HG03159 (cell line): ENCODE data around the gene PRR36.
"Not testable (repeated sequence)": the region's sequence is repeated elsewhere in the genome, so short reads cannot be mapped to it uniquely, and the experiment has no call there.

ENCODE experiments used
- ATAC-seq: cut with Tn5 transposase; IDR thresholded peaks from one replicate; pipeline ENCODE4 v1.9.1; 2021; ENCODE audit warnings: mild to moderate bottlenecking, moderate library complexity; ENCODE audit not compliant: unreplicated experiment

PRR36 gene

GRCh38 chr19:7899751-7900378 lies 25.7 kb upstream of the PRR36 start:
- ATAC-seq: no peak

GRCh38 chr19:7898967-7899366 lies 24.8 kb upstream of the PRR36 start:
- ATAC-seq: no peak

GRCh38 chr19:7897292-7897691 lies 23.1 kb upstream of the PRR36 start:
- ATAC-seq: no peak

GRCh38 chr19:7895565-7895964 lies 21.4 kb upstream of the PRR36 start:
- no peak for ATAC-seq

- ATAC-seq: no peak
These were observed 20.6 kb upstream of the PRR36 start for GRCh38 chr19:7894612-7895309.

GRCh38 chr19:7893362-7894101 lies 19.3 kb upstream of the PRR36 start:
- not testable (repeated sequence) for ATAC-seq

GRCh38 chr19:7888826-7889217 lies 14.6 kb upstream of the PRR36 start:
- no peak for ATAC-seq

- no peak for ATAC-seq
These were observed 14.1 kb upstream of the PRR36 start, which contains the start of gene LRRC8E for GRCh38 chr19:7888145-7888825. TSS of gene LRRC8E (plus strand) at chr19:7888510. CDS start at chr19:7895604, 7,094 bp downstream.

- no peak for ATAC-seq
These were observed 13.4 kb upstream of the PRR36 start for GRCh38 chr19:7887408-7888144.

GRCh38 chr19:7885818-7886217 lies 11.6 kb upstream of the PRR36 start:
- no peak for ATAC-seq

- no peak for ATAC-seq
These were observed 9.8 kb upstream of the PRR36 start for GRCh38 chr19:7883796-7884570.

GRCh38 chr19:7883105-7883504 lies 8.9 kb upstream of the PRR36 start:
- ATAC-seq: no peak

- ATAC-seq: no peak
These were observed 7.7 kb upstream of the PRR36 start for GRCh38 chr19:7881910-7882309.

GRCh38 chr19:7879836-7880235 lies 5.6 kb upstream of the PRR36 start:
- no peak for ATAC-seq

- ATAC-seq: no peak
These were observed 5.1 kb upstream of the PRR36 start for GRCh38 chr19:7879111-7879807.

GRCh38 chr19:7877249-7877836 lies 3.2 kb upstream of the PRR36 start:
- ATAC-seq: no peak

- ATAC-seq: no peak
These were observed 695 bp upstream of the PRR36 start for GRCh38 chr19:7874897-7875273.

GRCh38 chr19:7873304-7874075 lies 700 bp downstream of the PRR36 start:
- no peak for ATAC-seq
